GM21576 (cell line): ENCODE measurements around the gene DUSP6.
A peak's percentile ranks its signal among the peaks of the same experiment; 100 is the strongest.

ENCODE experiments used
- ATAC-seq: cut with Tn5 transposase; IDR thresholded peaks from one replicate; pipeline ENCODE4 v1.9.1; 2021; ENCODE audit warnings: mild to moderate bottlenecking, moderate library complexity; ENCODE audit not compliant: unreplicated experiment

DUSP6 gene, protein sequence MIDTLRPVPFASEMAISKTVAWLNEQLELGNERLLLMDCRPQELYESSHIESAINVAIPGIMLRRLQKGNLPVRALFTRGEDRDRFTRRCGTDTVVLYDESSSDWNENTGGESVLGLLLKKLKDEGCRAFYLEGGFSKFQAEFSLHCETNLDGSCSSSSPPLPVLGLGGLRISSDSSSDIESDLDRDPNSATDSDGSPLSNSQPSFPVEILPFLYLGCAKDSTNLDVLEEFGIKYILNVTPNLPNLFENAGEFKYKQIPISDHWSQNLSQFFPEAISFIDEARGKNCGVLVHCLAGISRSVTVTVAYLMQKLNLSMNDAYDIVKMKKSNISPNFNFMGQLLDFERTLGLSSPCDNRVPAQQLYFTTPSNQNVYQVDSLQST

DNA sequence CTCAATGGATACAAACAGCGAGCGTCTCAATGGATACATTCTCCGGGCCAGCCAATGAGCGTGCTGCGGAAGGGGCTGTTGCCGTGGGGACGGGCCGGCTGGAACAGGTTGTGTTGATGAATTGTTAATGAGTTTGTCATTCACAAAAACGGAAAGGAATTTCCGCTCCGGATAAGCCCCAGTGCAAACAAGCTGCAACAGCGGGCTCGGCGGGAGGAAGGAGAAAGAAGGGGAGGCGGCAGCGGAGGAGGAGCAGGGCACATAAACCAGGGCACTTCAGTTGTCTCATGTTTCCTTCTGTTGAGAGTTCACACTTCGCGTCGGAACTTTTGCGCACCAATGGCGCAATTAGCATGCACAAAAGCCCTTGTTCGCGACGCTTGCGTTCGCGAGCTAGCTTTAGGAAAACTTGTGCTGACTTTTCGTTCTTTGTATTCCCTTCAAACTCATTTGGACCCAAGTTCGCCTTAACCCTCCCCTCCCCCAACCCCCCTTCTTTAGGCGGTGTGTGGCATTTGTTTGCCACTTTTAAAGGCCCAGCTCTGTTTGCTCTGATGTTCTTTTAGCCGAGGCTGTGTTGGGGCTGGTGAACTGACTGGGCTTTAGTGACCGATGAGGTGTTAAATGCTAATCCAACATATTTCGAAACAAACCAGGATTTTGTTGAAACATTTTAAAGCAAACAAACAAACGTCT, at the start of gene DUSP6:
Gene DUSP6 (minus strand): TSS at position 10 of the 696 bp plus-strand sequence. CDS start 462 bp downstream, outside the sequence.
- peak; percentile 28 for ATAC-seq

DNA sequence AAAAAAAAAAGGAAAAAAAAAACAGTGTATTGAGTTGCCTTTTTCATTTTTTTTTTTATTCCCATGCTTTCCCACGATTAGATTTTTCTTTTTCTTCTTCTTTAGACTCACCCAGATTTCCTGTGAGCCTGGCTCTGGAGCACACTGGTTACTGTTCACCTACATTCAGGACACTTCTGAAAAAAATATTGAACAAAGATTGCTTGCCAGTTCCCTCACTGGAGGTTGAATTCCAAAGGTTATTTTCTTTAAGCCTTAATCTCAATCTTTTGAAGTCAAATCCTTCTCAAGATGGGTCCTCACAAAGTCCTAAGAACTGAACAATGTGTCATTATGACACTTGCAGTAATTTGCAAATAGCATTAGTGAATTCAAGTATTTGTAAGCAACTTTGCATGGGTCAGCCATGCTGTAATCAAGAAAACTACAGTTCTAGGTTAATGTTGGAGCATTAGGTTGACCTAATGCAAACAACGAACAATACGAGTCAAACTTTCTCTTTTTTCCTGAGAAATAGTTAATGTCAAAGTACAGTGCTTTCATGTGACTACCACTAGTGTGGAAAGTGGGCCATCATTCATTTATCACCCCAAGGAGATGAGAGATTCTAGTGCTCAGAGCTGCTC, 49.2 kb upstream of the DUSP6 start:
- ATAC-seq, result no peak

DNA sequence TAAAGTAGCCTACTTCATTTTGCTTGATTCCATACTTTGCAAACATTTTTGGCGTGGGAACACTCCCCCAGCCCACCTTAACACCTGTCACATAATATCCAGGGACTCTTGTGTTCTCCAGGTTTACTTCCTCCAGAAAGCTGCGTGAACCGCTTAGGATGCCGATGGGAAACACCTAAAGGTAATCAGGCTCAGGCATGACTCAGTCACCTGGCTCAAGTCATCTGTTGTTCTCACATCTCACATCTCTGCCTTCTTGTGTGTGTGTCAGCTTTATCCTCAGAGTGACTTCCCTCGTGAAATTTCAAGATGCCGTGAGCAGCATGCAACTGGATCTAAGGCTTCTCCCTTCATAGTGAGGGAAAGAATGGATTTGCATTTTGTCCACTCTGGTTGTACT, 48.1 kb upstream of the DUSP6 start:
- no peak for ATAC-seq

DNA sequence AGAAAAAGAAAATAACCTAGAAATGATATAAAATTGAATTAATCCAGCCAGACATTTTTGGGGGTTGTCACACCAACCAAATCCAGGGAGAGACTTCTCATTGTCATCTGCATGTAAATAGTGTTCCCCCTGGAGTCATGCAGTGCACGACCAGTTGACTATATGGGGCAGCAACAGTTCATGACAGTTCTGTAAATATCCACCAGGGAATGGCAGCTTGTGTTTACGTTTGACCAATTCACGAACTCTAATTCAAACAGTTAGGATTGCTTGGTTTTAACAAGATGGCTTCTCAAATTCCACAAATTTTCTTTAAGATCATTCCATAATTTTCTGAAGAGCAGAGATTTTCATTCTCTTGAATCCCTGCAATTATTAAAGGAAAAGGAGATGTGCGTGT, 43.4 kb upstream of the DUSP6 start:
- no peak for ATAC-seq

DNA sequence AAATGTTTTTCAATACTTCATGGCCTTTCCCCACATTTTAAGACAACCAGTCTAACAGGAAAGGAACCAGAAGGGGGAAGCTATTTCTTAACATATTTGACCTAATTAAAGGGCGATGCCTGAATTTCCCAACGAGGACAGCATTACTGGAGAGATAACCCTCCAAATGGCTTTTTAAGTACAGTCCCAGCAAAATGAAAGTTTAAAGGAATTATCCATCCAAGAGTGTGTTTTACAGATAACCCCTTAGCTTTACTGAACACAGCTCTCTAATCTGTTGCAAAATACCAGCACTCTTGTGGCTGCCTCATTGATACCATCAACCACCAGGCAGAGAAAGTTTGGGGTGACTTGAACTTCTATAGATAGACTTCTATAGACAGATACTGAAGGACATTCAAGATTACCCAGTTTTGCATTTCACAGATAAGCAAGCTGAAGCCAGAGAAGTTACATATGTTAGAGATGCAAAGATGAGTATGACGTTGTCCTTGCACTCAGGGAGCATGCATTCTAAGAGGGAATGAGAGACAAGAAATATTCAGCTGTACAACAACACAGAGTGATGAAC, 41.3 kb upstream of the DUSP6 start:
- no peak for ATAC-seq

DNA sequence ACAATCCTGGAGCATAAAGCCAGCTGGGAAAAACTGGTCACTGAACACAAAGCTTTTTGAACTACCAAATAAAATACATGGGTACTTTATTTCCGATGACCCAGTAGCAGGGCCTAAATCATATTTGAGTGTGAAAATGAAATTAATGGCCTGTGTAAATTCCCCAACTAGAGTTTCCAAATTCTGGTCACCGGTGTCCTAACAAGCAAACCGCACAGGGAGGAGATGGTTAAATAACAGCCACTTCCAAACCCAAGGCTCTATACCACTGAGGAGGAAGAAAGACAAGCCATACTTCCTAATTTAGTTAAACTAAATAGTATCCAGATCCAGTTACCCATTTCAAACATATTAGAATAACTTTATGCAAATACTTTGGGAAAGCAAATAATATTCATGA, 40.1 kb upstream of the DUSP6 start:
- ATAC-seq, result no peak

DNA sequence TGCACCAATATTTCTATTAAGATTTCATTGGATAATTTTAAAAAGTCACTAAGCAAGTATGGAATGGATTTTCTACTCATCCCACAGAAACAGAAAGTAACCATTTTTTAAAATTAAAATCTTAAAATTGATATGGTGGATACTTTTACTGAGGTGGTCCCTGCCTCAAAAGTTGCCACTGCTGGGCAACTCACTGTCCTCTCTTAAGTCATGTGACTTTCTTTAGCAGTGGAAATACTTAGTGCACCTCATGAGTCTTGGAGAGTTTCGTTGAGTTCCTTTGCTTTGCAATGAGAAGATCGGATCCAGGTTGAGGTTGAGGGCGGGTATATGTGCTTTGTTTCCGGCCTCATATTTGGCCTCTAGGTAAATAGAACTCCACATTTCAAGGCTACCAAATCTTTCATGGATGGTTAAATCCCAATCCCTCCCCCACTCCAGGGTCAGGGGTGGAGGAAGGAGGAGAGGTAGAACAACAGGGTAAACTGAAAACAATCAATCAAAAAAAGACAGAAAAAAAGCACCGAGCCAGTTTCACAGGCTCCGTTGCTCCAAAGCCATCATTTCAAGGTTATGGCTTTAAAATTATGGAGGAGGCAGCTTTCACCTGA, 39.5 kb upstream of the DUSP6 start:
- no peak for ATAC-seq

DNA sequence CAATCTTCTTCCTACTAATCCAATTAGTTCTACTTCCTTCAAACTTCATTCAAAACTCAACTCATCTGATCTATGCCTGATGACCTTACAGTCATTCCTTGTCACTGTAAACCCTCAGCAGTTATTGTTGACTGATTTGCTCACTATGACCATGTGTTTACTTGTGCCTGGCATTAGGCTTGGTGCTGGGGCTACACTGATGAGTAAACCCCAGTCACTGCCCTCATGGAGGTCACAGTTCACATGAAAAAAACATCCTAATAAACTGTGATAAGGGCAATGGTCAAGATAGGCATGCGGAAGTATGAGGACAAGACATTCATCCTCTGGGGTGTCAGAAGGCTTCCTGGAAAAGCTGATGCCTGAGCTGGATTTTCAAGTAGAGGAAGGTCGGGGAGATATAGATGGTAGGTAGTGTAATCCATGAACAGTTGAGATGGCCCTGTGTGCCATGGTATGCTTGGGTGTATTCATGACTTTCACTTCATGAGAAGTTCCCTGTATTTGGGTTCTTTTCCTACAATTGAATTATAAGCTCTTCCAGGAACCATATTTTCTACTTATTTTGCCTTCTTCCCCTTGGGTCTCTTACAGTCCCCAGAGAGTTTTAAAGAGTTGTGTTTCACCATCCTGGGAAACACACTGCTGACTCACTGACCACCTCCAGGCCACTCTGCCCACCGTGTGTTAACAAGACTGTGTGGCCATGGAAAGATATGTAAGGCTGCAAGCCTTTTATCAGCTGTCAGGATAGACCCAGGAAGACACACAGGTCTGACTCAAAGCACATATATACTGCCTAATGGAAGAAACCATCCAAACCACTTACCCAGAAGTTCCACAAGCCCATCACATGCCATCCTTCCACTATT, 38.7 kb upstream of the DUSP6 start:
- no peak for ATAC-seq

DNA sequence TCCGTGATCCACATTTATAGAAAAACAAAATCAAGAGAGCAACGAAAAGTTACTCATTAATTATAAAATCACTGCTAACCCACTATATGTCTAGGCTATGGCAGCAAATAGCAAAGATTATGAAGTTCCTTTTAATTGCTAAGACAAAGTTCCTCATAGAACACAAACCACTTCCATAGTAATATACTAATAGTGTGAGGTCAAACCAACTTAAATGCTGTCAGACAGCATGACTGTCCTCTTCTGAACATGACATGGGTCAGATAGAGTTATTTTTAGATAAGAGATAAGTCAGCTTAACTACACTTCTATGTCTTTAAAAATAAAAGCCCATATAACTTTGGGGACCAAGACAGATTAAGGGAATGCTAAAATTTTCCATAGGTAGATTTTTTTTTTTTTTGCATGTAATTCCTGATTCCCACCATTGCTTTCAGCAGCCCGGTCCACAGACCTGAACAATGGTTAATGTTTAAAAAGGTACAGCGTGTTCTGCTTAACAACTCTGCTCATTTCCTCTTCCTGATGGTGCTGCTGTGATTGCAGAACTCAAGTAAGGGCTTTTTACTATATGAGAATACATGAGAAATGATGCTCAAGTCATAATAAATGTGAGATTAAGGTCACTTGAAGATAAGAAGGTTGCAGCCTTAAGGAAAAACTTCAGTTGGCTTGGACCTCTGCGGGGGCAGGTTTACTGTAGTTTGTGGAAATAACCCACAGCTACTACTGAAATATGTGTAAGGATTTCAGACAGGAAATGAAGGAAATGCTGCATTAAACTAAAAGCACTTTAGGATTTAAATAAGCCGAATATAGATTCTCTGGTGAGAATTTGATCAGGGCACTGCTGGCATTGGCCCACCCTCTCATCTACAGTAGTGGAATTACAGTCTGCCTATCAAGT, 37.7 kb upstream of the DUSP6 start:
- ATAC-seq, result no peak

DNA sequence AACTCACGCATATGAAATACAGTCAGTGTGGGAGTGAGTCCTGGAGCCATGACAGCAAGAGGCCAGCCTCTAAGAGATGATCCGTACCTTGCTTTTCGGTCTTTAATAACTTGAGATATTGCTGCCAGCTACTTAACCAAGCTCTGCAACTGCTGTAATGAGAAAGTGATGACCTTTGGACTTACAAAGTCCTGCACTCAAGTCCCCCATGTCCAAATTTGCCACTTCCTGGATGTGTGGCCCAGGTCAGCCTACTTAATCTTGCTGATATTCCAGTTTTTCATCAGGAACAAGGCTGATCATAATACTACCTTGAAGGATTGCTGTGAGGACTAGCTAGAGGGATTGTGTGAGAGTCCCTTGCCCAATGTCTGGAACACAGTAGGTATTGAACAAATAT, 33.8 kb upstream of the DUSP6 start:
- no peak for ATAC-seq

DNA sequence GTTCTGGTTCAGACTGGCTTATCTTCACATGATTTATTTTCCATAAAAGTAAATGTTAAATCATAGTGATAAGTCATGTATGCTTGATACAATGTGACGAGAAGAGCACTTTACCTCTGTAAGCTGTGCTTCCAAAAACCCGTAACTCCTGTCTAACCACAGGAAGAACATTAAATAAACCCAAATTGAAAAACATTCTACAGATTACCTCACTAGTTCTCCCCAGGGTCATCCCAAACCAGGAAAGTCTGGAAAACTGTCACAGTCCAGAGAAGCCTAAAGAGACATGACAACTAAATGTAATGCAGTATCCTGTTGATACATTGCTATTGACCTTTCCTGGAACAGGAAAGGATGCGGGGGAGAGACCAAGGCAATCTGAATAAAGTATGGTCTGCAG, 32.5 kb upstream of the DUSP6 start:
- no peak for ATAC-seq

DNA sequence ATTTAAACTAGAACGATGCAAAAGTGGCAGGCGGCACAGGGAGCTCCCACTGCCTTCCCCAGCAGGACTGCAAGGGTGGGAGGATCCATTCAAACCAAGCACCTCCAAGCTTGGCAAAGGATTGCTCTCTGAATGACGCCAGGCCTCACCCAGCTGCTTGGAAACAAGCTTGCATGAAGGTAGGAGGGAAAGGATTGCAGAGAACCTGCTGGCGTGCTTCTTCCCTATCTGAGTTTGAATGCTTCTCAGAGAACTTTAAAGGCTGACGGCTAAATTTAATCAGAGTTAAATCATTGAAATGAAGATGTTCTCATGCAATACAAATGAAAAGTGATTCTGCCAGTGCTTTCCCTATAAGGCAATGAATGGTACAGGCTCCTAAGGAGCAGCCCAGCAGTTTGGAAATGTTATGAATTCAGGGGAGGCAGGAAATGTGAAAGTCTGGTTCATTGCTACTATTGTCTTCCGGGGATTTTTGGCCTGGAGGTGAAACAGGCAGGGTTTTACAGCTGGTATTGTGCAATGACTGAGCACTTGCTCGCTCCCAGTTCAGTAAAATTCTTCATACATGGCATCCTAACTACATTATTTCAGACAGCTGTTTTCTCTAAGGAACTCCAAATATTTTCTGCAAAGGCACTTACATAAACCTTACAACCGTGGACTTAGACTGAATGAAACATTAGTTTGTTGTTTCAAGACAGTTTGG, 31.9 kb upstream of the DUSP6 start:
- no peak for ATAC-seq

DNA sequence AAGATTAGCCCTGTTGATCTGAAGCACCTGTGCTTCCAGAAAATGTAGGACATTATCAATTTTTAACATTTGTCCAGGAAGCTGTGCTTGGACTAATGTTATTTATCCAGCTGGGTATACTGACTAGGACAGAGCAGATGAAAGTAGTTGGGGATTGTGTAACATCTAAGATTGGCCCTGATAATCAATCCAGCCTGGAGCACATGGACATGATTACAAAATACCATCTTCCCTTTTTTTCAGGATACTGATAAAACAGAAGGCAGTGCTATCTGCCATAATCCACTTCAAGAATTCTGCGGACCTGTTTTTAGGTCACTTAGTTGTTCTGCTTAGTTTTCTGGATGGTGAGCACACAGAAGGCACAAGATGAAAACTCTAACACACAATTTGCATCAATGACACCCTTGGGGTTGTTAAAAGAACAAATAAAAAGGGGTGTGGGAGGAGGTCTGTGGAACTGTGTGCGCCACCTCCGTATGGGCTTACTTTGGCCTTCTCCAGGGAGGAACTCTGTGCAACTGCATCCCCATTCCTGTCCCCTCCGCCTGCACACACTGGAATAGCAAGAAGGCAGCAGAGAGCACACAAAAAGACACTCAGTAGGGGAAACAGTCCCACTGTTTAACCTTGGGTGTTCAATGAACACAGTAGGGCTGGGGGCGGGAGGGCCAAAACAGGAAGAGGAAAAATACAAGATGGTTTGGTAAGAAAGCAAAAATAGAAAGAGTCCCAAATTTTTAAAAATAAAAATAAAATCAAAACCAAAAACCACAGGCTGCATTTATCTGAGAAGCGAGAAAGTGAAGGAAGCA, 31.1 kb upstream of the DUSP6 start:
- no peak for ATAC-seq

DNA sequence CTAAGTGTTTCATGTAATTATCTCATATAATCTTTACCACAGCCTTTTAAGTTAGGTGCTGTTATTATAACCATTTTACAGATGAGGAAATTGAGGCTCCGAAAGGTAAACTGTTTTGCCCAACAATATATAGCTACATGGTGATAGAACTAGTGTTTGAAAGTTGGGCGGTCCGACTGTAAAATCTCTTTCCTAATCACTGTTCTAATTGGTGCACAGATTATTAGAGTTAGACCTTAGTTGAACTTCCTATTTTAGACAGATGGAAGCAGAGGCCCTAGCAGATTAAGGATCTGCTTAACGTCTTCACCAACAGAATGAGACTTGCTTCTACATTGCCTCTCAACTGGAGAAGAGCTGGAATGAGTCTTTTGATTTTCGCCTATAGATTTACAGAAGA, 30.0 kb upstream of the DUSP6 start:
- ATAC-seq, result no peak

DNA sequence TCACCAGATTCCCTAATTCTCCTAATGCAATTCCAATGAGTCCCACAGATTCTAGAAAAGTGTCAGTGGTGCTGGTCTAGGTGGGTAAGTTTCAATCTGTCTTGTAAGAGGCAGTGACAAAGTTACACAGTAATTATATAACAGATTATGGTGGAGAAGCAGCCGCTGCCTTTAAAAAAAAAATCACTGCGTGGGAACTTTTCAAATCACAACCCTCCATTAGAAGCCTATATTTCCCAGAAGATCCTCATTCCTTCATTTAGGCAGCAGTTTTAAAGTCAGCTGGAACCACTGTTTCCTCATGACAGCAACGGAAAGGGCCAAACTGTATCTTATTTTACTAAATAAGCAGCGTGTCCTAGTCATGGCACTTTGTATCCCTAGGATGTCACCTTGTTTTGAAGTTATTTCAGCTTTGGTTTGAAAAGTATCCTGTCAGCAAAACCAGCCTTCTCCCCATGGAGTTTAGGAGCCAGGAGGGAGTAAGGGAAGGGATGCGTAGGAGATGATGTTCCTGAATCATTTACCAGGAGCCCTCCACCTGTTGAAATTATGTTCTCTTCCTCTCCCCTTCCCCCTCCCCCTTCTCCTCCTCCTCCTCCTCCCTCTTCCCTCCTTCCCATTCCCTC, 27.7 kb upstream of the DUSP6 start:
- ATAC-seq, result no peak

DNA sequence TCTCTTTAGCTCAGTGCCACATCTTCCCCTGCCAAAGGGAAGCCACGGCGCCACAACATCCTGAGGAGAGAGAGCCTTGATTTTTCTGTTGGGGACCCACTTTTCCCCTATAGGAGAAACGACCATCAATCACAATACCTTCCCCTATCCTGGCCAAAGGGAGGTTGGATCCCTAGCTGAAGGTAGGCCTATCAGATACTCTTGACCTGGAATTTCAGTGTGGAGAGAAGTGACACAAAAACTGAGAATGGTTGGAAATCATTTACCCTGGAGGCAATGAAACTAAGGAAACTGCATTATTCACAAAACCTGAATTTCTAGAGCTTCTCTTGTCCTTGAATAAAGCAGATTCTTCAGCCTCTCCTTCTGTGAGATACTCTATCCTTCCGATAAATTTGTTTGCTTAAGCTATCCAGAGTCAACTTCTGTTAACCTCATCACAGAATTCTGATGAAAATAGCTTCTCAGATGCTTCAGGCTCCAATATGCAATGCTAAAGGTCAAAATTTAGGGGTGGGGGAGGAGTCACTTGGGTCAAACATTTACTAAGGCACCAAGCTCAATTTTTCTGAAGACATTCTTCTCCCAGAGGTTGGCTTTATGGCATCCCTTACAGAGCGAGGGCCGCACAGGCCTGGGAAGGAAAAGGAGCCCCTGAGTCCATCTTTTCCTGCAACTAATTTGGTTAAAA, 27.0 kb upstream of the DUSP6 start:
- no peak for ATAC-seq

DNA sequence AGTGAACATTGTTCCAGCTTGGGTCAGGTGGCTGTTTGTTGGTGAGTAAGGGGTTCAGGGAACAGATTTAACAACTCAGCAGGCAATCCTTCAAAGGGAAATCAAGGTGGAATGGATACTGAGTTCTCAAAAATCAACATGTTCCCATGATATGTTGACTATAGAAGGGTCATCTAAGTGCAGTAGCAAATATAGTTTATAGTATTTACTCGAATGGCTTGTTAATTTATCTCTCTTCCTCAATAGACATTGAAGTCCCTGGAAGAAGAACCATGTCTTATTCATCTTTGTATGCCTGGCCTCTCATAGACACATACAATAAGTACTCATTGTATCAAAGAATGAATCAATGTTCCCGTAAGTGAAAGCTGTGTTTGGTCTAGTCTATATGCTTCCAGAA, 24.5 kb upstream of the DUSP6 start:
- ATAC-seq, result no peak
